GM20000 (cell line): Measurements from ENCODE around the gene ANKRD44.

Source experiments
- DNase-seq: peaks from one replicate; pipeline ENCODE4 v3.0.0; 2012; ENCODE audit warnings: low spot score
- TF ChIP-seq, protein P1 (sequence below): IDR thresholded peaks from 2 replicates; pipeline ENCODE4 v1.5.1; 2012; ENCODE audit warnings: mild to moderate bottlenecking, control low read depth; ENCODE audit errors: extremely low read depth, missing control alignments

ANKRD44 gene

GRCh38 chr2:196992466-196992865 lies 318.1 kb downstream of the ANKRD44 start:
- DNase-seq = no peak
- TF ChIP-seq, protein P1, sequence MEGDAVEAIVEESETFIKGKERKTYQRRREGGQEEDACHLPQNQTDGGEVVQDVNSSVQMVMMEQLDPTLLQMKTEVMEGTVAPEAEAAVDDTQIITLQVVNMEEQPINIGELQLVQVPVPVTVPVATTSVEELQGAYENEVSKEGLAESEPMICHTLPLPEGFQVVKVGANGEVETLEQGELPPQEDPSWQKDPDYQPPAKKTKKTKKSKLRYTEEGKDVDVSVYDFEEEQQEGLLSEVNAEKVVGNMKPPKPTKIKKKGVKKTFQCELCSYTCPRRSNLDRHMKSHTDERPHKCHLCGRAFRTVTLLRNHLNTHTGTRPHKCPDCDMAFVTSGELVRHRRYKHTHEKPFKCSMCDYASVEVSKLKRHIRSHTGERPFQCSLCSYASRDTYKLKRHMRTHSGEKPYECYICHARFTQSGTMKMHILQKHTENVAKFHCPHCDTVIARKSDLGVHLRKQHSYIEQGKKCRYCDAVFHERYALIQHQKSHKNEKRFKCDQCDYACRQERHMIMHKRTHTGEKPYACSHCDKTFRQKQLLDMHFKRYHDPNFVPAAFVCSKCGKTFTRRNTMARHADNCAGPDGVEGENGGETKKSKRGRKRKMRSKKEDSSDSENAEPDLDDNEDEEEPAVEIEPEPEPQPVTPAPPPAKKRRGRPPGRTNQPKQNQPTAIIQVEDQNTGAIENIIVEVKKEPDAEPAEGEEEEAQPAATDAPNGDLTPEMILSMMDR = no peak

GRCh38 chr2:196990788-196991461 lies 319.7 kb downstream of the ANKRD44 start:
- no peak for DNase-seq
- TF ChIP-seq, protein P1 = no peak

DNA sequence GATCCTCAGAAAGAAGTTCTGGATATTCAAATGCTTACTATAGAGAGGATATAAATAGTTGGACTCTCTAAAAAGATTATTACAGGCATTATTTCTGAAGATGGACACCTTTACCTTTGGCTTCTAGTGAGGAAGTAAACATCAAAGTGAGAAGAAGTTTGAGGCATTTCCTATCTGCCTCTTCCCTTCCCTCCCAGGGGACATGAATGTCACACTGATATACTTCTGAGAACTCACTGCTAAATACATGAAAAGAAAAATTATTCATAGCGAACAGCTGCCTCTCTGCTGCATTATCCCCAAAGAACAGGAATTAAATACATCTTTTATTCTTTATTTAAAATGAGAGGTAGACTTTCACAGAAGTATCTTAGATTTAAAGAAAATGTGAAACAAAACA lies 320.5 kb downstream of the ANKRD44 start:
- TF ChIP-seq, protein P1 = no peak
- DNase-seq = no peak

DNA sequence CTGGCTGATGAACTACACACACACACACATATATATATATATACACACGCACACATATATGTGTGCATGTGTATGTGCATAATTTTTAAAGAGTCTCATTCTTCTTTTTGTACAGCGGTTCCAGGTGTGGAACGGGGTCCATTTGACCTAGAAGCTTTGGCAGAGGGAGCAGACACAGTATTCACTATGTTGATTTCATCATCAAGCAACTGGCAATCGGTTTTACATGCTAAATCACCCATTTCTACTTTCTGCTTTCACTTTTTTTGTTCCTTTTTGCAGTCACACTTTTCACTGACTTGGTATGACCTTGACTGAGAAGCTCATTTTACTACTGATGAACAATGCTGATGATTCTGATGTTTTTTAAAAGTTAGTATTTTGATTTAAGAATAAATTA lies 321.1 kb downstream of the ANKRD44 start:
- TF ChIP-seq, protein P1 = no peak
- no peak for DNase-seq

DNA sequence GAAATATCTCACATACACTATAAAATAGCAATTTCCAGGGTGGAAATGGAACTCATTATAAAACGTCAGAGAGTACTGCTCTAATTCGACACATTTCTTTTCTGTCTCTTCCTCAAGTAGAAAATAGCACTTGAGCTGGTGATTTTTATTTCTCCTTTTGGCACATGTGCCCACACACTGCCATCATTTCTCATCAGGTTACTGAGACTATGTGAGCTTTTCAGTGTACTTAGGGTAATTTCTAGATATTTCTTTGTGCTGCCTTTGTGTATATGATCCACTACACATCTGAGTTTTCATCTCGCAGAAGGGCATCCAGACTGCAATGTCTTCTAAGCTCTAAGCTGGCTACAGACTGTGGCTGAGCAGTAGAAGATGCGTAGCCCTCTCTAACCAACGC lies 321.9 kb downstream of the ANKRD44 start:
- DNase-seq = no peak
- TF ChIP-seq, protein P1 = no peak

- no peak for DNase-seq
- TF ChIP-seq, protein P1 = no peak
These were observed 322.8 kb downstream of the ANKRD44 start for GRCh38 chr2:196987649-196988364.

GRCh38 chr2:196987298-196987648 lies 323.3 kb downstream of the ANKRD44 start:
- TF ChIP-seq, protein P1 = no peak
- DNase-seq = no peak
